ENCODE results near the gene PTGER1.
"Not testable (repeated sequence)": the region's sequence is repeated elsewhere in the genome, so short reads cannot be mapped to it uniquely, and the experiment has no call there.

Gene PTGER1

GRCh38 chr19:14511229-14511593 is 36.1 kb upstream of the PTGER1 start:
- TF ChIP-seq CTCF (IDR thresholded peaks at IDR 0.05; ENCODE audit: control extremely low read depth, extremely low read depth, low read depth, missing control alignments): no peak
- no peak for DNase-seq (ENCODE audit: extremely low spot score)
- CTCF ChIA-PET: no interaction called here
- POLR2A ChIA-PET: no interaction called here

DNA sequence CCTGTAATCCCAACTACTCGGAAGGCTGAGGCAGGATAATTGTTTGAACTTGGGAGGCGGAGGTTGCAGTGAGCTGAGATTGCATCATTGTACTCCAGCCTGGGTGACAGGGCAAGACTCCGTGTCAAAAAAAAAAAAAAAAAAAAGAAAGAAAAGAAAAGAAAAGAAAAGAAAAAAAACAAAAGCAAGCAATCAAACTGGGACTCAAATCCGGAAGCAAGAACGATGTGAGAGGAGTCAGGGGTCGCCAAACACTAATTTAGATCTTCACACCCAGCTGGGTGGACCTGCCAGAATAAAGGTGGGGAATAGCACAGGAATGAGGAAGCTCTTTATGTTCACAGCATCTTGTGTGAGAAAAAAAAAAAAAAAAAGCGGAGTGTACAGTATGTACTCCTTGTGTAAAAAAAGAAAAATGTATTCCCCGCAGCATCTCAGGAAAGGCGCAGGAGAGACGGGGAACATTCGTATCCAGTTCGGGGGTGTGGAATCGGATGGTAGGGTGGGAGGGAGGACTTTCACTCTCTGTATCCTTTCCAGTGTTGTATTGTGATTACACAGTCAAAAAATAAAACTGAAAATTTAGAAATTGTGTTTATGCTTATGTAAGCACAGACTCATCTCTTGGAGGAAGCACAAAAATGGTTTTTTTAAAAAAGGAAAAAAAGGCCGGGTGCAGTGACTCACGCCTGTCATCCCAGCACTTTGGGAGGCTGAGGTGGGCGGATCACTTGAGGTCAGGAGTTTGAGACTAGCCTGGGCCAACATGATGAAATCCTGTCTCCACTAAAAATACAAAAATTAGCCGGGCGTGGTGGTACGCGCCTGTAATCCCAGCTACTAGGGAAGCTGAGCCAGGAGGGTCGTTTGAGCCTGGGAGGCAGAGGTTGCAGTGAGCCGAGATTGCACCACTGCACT is 35.4 kb upstream of the PTGER1 start:
- ChIA-PET CTCF (interaction anchor here (1.0 to 2.1 kb wide), 2 partner anchors 10 to 78 kb away, joined by 3 to 8 read pairs; partner anchors contain the start of gene PKN1), POLR2A (interaction anchor here (1.0 to 1.1 kb wide), 2 partner anchors 7 to 22 kb away, joined by 5 to 7 read pairs; partner anchors contain the start of gene DNAJB1)
- no peak for DNase-seq (ENCODE audit: extremely low spot score)
- TF ChIP-seq CTCF (IDR thresholded peaks at IDR 0.05; ENCODE audit: control extremely low read depth, extremely low read depth, low read depth, missing control alignments): no peak

GRCh38 chr19:14507704-14508542 is 32.8 kb upstream of the PTGER1 start:
- DNase-seq (ENCODE audit: extremely low spot score): no peak
- CTCF ChIA-PET: interaction anchor here (1.7 to 5.0 kb wide), 2 partner anchors 9 to 11 kb away, joined by 8 to 28 read pairs; partner anchors contain the start of genes DNAJB1 and GIPC1
- no peak for TF ChIP-seq CTCF (IDR thresholded peaks at IDR 0.05; ENCODE audit: control extremely low read depth, extremely low read depth, low read depth, missing control alignments)
- POLR2A ChIA-PET: interaction anchor here (0.6 kb wide), 1 partner anchor 84 kb away, joined by 4 read pairs; no protein-coding TSS in a partner anchor

DNA sequence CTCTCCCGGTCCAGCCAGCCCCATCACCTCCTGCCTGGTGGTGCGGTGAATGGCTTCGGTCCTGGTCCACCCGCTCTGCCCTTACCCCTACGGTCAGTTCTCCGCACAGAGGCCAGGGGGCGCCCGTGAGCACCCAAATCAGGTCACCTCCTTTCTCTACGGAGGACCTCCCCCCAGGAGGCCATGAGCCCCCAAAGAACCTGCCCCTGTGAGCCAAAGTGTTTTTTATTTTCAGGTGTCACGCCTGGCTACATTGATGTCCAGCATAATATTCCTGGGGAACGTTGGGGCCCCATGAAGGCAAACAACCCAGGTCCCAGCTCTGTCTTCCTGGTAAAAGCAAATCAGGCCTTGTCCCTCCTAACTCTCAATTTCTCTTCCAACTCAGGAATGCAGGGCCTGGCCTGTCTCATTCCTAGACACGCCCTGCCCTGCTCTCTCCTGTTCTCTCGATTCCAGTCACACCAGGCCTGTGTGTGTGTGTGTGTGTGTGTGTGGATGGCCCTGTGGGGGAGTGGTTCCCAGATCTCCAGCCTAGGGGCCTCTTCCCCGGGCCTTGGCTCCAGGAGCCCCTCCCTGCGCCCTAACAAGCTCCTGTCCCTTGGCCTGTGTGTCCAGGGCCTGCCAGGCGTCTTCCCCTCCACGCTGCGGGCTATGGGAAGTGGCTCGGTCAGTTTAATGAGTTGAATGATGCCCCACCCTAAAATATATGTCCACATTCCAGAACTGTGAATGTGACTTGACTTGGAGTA is 30.5 kb upstream of the PTGER1 start:
- ChIA-PET CTCF (interaction anchor here (1.0 to 5.0 kb wide), 7 partner anchors 8 to 51 kb away, joined by 3 to 28 read pairs (median 4); partner anchors contain the start of genes DNAJB1 and GIPC1), POLR2A (interaction anchor here (0.7 to 0.9 kb wide), 2 partner anchors 12 to 13 kb away, joined by 3 read pairs; no protein-coding TSS in a partner anchor)
- peak; percentile 72 for TF ChIP-seq CTCF (IDR thresholded peaks at IDR 0.05; ENCODE audit: control extremely low read depth, extremely low read depth, low read depth, missing control alignments)
- DNase-seq (ENCODE audit: extremely low spot score): peak; percentile 88

DNA sequence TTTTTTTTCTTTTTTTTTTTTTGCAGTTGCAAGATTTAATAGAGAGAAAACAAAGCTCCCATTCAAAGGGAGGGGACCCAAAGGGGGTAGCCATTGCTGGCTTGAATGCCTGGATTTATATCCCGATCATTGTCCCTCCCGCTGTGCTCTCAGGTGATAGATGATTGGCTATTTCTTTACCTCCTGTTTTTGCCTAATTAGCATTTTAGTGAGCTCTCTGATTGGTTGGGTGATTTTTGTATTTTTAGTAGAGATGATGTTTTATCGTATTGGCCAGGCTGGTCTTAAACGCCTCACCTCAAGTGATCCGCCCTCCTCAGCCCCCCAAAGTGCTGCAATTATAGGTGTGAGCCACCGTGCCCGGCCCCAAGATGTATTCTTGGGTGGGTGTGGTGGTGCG is 29.4 kb upstream of the PTGER1 start:
- DNase-seq (ENCODE audit: extremely low spot score): not testable (repeated sequence)
- ChIA-PET CTCF (interaction anchor here (1.2 to 5.0 kb wide), 8 partner anchors 8 to 24 kb away, joined by 3 to 28 read pairs (median 6); partner anchors contain the start of genes DNAJB1 and GIPC1), POLR2A (interaction anchor here (0.9 kb wide), 1 partner anchor 13 kb away, joined by 3 read pairs; no protein-coding TSS in a partner anchor)

DNA sequence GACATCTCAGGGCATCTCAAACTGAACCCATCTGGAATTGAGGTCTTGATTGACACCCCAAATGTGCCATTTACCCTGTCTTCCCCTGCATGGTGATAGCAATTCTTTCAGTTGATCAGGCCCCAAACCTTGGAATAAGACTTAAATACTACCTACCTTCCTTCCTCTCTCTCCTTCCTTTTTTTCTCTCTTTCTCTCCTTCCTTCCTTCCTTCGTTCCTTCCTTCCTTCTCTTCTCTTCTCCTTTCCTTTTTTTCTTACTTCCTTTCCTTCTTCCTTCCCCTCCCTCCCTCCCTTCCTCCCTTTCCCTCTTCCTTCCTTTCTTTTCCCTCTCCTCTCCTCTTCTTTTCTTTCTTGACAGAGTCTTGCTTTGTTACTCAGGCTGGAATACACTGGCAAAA is 28.1 kb upstream of the PTGER1 start:
- no peak for DNase-seq (ENCODE audit: extremely low spot score)
- TF ChIP-seq CTCF (IDR thresholded peaks at IDR 0.05; ENCODE audit: control extremely low read depth, extremely low read depth, low read depth, missing control alignments): no peak
- CTCF ChIA-PET: interaction anchor here (1.2 to 5.0 kb wide), 7 partner anchors 7 to 23 kb away, joined by 3 to 28 read pairs (median 6); partner anchors contain the start of genes DNAJB1 and GIPC1
- POLR2A ChIA-PET: no interaction called here
